Frontal cortex (tissue), 4 donors: ENCODE measurements around the gene FGF14. TPM values are rescaled to one million over a fixed set of nuclear protein-coding genes. Genes with fewer than 3 reads are reported as not detected.

ENCODE experiments used
- DNase-seq, 2 donors: peaks; one replicate each; pipeline ENCODE4 v3.0.0; 2012; ENCODE audit warnings: low spot score in 2 of 2
- FAIRE-seq: peaks from 2 replicates; lab custom pipeline; 2012; peaks lifted over from hg19 to GRCh38; lab: Jason Lieb, UNC
- total RNA-seq: library from RNA; depleted of rRNA; stranded (reverse); fragments of >200 nt; gene quantifications from one replicate; pipeline ENCODE4 v1.2.3, GENCODE V29; 2014
- donor health status: control.
- donor health status: control.
- donor health status: control.

FGF14 gene
- total RNA-seq, 1 donor from 2014 or later: 85.2 TPM

DNA sequence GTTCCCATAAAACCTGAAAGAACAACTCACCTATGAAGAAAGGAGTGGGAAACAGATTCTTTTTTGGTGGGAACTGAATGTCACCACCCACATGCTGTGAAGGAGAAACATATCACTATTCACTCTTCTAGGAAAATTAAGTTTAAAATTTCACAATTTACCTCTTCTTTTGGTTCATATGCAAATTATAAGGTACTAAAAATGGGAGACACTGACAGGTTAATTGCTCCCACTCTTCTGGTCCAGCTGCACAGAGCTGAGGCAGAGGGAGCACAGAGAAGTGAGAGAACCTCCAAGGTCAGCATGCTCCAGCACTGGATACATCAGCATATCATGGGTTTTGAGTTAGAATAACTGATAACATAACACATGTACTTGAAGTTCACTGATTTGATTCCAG lies 186.9 kb downstream of the FGF14 start:
- no peak for DNase-seq
- FAIRE-seq: no peak

DNA sequence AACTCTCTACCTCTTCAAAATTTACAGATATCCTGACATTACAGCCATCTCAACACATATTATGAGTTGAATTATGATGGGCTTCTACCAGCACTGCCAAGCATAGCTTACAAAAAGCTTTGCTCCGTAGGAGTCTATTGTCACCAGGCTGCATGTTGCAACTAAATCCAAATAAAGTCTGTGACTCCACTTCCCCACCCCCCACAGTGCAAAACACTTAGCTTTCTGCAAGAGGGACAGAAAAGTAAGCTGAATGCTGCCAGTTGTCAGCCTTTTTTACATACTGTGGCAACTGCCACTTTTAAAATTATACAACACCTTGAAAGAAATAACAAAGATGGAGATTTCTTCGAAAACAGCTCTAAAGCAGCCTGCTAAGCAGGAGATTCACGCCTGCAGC lies 189.1 kb downstream of the FGF14 start:
- FAIRE-seq: no peak
- DNase-seq: no peak

DNA sequence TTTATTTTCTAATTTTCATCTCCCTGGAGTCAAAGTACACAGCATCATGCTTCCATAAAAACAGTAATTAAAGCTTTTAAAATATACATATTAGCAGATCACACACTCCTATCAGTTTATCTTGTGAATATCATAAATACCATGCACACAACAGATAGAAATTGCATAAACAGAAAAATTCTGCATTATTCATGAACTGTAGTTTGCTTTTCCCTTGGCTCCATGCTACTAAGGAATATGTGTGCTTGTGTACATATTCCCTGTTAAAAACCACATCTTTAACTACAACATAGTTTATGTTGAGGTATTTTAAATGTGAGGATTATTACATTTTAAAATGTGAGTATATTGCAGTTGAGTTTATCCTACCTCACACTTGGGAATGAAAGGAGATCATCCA lies 193.5 kb downstream of the FGF14 start:
- DNase-seq (no peak), FAIRE-seq (no peak)

DNA sequence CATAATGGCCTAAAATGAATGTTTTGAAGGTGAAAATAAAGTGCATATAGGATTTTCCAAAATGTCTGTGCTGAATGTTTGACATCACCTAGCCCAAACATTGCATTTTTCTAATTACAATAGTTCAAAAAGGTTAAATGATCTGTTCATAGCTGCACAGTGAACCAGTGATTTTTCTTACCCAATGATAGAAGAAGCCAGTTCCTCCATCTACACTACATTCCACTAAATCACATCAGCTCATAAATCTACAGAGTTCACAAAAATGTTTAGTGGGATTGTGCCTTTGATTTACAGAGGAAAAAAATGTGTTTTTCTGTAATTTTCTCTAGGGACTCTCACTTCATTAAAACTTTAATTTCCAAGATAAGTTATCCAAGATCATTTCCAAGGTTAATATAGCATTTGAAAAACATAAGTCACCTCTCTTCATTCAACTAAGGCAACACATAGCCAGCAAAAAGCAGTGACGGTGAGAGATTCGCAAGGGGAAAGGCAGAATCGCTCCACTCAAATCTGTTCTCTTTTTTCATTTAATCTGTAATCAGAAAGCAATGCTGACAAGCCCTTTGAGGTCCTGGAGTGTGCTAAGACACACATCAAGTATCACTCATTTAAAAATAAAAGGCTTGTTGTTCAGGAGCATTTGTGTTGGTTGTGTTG lies 194.0 kb downstream of the FGF14 start:
- no peak for FAIRE-seq
- no peak for DNase-seq

DNA sequence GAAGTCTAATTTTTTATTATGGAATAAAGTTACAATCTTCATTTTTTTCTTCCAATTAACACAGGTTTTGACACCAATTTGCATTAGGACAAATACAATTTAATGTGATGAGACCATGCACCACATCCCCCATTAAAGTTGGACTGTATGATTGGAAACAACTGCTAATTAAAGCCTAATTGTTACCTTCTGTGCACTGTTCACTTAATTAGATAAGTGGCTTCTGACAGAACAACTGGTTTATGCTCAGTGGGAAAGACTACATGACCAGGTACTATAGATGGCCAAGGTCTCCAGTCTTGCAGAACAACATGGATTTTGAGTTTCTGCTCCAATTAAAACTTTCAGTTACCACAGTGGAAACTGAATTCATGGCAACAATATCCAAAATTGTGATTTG lies 198.1 kb downstream of the FGF14 start:
- FAIRE-seq (no peak), DNase-seq (no peak)

DNA sequence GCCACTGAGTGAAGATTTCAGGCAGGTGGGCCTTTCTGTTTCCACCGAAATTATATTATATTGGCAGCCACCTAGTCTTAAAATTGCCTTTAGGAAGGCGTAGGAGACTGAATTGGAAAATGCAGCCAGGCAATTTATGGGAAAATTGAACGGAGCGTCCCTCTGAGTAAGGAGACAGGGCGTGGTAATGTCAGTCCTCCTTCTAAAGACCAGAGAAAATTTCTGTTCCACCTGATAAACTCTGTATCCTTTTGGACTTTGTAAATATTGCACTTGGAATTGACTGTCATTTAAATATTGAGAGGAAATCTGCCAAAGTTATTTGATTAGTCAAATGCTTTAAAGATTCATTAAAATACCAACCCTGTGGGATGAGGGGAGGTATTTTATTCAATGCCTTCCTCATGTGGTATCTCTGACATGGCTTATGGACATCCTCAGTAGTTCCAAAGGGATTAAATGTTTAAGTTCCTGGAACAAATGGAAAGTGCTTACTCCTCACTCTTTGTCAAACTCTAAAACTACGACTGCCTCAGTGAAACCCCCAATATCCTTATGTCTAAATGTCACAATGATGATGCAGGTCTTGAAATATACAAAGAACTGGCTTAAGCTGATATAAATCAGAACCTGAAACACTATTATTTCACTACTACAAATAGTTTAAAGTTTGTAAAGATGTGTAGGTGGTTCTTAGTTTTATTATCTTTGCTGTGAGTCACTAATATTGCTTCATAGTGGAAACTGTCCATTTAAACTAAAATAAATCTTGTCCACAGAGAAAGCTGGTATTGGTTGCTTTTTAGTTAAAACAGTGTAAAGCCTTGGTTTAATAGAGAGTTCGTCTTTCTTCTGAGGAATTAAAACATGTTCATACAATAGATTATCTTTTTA lies 203.2 kb downstream of the FGF14 start:
- FAIRE-seq: no peak
- no peak for DNase-seq

DNA sequence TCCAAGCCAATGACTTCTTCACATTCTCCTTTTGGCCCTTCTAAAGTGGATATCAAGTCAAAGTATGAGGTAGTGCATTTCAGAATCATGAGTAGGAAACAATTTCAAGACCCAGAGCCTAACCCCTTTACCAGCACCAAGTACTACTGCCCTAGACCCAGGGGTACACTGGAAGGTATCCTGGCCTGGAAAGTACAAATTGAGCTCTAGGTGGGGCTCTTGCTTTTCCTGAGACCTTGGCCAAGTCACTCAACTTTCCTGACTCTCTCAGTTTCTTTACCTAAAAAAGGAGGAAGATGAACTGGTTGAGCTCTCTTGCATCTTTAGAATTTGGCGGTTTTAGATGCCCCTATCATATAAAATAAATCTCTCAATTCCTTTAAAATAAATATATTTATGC lies 204.7 kb downstream of the FGF14 start:
- FAIRE-seq: no peak
- DNase-seq: no peak

DNA sequence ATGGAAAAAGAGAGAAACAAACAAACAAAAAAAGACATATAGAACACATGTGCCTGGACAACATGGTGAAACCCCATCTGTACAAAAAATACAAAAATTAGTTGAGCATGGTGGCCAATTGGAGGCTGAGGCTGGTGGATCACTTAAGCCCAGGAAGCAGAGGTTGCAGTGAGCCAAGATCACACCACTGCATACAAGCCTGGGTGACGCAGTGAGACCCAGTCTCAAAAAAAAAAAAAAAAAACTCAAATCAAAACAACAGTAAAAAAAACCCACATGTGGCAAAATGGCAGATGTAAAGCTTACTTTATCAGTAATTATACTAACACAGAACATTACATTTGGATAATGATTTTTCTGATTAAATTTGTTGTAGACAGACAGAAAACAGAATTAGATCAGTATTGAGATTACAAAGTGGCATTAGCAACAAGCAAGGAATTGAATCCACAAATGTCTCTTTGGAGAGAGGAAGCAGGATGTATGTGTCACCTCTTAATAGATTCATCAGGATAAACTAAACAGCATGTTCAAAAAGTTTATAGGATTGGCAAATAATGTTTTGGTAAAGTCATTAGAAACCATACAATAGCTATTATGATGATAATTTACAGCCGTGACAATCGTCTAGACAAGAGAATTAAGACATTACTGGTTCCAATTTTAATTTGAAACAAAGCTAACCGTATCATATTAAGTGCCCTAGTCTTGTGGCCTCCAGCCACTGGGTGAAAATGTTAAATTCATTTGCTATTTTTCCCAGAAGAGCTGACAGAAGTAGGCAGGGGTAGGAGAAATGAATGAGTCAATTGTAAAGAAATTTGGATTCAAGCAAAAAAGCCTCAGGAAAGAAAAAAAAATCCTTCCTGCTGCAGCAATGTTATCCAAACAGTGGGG lies 206.0 kb downstream of the FGF14 start:
- DNase-seq: no peak
- FAIRE-seq: no peak

DNA sequence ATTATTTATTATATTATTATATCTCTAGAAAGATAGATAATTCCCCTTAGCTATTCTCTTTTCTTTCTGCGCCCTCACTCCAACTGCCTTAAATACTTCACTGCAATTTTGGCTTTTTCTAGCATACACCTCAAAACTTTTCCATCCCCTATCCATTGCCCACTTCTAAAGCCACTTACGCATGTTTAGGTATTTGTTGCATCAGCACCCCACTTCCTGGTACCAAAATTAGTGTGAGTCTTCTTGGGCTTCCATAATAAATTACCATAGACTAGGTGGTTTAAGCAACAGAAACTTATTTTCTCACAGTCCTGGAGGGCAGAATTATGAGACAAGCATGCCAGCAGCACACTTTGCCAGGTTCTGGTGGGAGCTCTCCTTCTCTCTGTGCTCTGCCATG lies 209.0 kb downstream of the FGF14 start:
- no peak for FAIRE-seq
- no peak for DNase-seq

DNA sequence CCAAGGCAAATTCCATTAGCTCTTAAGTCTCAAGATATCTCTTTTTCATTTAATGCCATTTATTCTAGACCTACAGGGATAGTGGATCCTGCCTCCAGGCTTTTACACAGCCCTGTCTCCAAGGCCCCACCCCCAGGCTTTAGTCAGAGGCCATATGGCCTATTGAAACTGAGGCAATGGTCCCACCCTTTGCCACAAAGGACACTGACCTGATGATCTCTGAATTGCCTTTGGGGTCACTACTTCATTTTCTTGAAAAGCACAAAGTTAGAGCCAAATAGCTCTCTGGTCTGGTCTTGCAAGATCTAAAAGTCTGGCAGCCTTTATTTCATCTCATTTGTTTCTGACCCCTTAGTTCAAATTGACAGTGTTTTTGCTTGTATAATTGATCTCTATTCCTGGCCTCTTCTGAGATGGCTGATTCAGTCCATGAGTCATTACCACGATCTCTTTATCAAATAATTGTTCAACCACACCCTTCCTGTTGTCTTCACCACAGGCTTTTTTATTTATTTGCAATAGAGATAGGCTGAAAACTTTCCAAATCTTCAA lies 209.8 kb downstream of the FGF14 start:
- FAIRE-seq (no peak), DNase-seq (no peak)

DNA sequence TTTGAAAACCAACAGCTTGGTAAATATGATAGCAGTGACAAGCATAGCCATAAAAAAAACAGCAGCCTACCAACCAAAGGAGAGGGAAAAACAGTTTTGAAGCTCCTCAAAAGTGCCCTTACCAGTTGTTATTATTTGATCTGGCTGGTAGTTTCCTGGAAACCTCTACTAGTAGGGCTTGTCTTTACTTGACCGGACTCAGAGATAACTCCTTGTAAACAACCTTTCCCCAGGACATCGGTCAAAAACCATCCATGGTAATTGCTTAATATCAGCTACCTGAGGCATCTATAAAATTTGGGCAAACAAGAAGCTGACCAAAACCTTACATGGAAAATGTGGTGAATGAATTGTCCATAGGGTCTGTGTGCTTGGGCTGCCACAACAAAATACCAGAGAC lies 210.9 kb downstream of the FGF14 start:
- DNase-seq (no peak), FAIRE-seq (no peak)

DNA sequence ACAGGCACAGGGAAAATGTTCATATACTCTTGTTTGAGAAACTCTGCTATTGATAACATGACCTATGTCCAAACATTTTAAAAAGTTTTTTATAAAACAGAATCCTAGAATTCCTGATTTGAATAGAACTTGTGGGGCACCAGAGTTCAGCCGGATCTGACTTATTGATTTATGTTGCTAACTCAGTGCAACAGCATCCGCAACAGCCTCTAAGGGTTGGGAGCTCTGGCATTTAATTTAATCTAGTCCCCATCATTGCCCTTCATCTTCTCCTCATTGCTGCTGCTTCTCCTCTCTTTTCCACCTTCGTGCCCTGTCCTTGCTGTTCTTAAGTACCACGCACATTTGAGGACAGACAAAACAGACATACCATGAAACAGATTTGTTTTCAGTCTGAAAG lies 214.5 kb downstream of the FGF14 start:
- FAIRE-seq: no peak
- no peak for DNase-seq

DNA sequence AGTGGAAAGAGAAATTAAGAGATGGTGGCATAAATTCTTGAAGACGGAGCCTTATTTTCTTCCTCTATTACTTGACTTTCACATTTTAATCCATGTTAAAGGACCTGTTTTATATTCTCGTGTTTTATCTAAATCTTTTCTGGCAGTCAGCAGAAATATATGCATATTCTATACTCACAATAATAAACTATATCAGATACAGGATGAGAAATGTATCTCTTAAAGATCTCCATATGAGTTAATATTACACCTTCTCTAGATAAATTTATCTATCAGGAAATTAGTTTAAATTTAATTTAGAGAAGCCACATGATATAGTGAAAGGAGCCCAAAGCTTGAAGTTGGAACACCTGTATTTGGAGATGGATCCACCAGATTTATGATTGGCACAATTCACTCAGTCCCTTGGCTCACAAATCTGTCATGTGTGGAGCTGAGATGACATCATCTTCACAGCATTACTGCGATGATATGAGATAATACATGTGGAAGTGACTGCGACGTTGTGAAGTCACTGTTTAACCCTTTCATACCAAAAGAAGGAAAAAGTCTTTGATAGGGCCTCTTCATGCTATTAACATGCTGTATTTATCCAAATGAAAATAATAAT lies 216.4 kb downstream of the FGF14 start:
- FAIRE-seq (no peak), DNase-seq (no peak)

DNA sequence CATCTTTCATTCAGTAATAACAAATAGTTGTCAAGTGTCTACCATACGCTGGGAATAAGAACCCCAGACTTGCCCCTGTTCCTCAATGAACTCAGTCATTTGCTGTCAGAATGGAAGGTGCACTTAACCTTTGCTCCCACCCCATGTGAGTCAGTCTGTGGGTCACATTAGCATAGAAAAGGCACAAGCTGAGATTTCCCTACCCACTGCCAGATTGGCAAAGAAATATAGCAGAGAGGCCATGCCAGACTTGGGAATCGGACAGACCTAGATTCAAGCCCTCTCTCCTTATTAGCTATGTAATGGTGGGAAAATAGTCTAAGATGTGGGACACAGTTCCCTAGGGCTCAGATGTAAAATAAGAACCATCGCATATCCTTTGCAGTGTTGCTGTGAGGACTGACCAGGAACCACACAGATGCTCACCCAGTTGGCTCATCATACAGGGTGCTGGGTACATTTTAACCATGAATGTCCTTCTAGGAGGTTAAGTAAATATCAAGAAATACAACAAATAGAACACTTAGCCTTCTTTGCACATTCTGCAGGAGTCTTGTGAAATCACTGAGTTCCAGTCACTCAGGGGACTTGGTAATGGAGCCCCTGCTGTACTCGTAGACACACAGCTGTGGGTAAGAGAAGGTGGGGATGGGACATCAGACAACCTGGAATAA lies 218.2 kb downstream of the FGF14 start:
- DNase-seq (no peak), FAIRE-seq (no peak)

DNA sequence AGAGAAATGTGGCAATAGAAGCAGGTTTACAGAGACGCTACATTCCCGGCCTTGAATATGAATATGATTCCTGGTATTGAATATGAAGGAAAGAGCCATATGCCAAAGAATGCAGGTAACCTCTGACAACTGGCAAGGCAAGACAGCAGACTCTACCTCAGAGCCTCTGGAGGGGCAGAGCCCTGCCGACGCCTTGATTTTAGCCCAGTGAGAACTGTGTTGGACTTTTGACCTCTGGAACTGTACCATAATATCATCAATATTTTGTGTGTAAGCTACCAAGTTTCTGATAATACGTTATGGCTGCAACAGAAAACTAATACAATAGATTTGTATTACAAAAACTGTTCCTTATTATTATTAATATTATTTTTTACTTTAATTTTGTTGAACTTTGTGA lies 219.7 kb downstream of the FGF14 start:
- FAIRE-seq: no peak

DNA sequence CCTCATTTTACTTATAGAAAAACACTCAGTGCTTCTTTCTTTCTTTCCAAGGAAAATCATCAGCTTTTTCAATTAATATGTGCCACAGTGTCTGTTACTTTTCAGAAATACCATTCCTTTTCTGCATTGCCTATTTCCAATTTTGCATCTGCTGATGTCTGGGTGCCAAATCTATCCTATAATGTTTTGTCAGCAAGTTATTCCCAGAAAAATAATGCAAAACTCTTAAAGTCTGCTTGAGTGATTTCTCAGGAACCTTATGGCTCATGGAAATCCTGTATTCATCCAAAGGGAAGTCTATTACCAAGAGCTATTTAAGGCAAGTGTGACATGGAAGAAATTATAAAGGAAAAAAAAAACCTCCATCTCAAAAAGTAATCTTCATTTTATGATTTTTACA lies 224.4 kb downstream of the FGF14 start:
- FAIRE-seq: no peak

More for the DNA sequence above, 219.7 kb downstream of the FGF14 start:
- DNase-seq: no peak

DNA sequence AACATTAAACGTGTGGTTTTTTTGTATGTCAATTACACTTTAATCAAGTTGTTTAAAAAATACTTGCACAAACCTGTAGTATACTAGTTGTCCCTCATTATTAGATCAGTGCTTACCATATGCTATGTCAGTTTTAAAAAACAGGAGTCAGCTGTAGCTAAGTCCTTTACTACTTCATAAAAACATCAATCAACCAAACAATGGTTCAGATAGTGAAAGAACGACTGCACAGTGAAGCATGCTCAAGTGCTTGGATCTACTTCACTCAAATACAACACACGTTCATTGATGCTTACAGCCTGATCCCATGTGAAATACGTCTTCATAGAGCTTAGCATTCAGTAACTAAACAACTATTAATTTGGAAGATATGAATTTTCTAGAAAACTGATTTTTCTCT lies 225.0 kb downstream of the FGF14 start:
- DNase-seq (no peak), FAIRE-seq (no peak)

More for the DNA sequence above, 224.4 kb downstream of the FGF14 start:
- no peak for DNase-seq

DNA sequence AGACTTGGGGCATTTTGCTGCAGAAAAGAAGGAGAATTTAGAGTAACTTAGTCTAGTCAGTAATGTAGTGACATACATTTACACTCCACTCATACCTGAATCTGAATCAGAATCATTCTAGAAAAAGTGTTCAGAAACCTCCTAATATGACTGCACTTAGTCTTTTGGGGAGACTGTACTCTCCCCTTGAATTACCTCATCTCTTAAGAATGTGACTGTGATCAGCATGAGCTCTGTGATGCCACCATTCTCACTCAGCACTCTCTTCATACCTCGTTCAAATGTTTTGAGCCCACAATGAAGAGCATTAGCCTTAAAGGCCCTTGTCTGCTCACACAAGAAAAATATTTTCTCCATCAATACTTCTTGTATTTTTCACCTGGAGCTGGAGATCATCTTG lies 229.4 kb downstream of the FGF14 start:
- FAIRE-seq: no peak
- DNase-seq: no peak

DNA sequence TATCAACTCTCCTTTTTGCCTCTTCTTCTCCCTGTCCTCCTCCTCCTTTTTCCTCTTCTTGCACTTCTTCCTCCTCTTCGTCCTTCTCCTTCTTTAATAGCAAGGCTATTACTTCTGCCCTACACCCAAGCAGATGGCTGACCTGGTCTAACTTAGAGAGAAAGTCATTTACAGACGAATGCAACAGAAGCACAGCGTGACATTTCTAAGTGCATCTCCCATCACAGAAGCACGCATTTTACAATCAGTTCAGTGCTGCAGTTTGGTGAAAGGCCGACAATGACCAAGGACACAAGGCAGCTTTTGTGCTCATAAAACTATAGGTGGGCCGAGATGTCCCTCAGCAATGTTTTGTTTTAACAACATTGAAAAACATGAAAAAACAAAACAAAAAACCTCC lies 231.5 kb downstream of the FGF14 start:
- DNase-seq: no peak
- FAIRE-seq: no peak
